Measurements from ENCODE around the gene DHRS1. TPM values are rescaled to one million over a fixed set of nuclear protein-coding genes. Genes with fewer than 3 reads are reported as not detected.
"Not testable (repeated sequence)": the region's sequence is repeated elsewhere in the genome, so short reads cannot be mapped to it uniquely, and the experiment has no call there.

Gene DHRS1
- total and polyA plus RNA-seq, 8 donors = 24.9 to 55.5 (median 42.6) TPM

- no peak for TF ChIP-seq CTCF (IDR thresholded peaks at IDR 0.05)
Measured at GRCh38 chr14:24329736-24330135, 30.2 kb upstream of the DHRS1 start.

GRCh38 chr14:24329073-24329663 is 29.6 kb upstream of the DHRS1 start:
- Histone ChIP-seq H3K36me3 (peaks cover 0 to 4% of the 10 kb centered on the region in 2 donors), H3K9me3 (no peaks in the 10 kb centered on the region), H3K27ac (peak overlapping the region in 1 of 2 donors; percentile 69), H3K27me3 (peaks cover 0 to 10% of the 10 kb centered on the region in 2 donors), H3K4me1 (peaks cover 17 to 76% of the 10 kb centered on the region in 2 donors), H3K4me3 (no peak overlapping the region)
- no peak for TF ChIP-seq CTCF (IDR thresholded peaks at IDR 0.05)
- DNase-seq (peak in 1 of 4 donors; percentile 70), ATAC-seq (no peak)
- intact Hi-C loops (cut with DNase I) = no loop called here

More at GRCh38 chr14:24329736-24330135, 30.2 kb upstream of the DHRS1 start:
- DNase-seq = peak in 2 of 4 donors; percentile 87 to 92
- H3K36me3 ChIP-seq = peaks cover 0 to 4% of the 10 kb centered on the region in 2 donors
- peak overlapping the region in 1 of 2 donors; percentile 69 for H3K27ac ChIP-seq
- no peak overlapping the region for H3K4me3 ChIP-seq
- no peaks in the 10 kb centered on the region for H3K9me3 ChIP-seq
- intact Hi-C loops (cut with DNase I) = loop anchor here (5.0 to 10.0 kb wide), 3 partner anchors 103 to 345 kb away; no protein-coding TSS in a partner anchor
- peaks cover 4 to 16% of the 10 kb centered on the region in 2 donors for H3K27me3 ChIP-seq
- peak; percentile 9 for ATAC-seq
- peaks cover 23 to 81% of the 10 kb centered on the region in 2 donors for H3K4me1 ChIP-seq

- peak in 1 of 4 donors; percentile 85 for DNase-seq
- H3K27me3 ChIP-seq; H3K4me3 ChIP-seq; H3K9me3 ChIP-seq; H3K36me3 ChIP-seq; ATAC-seq; intact Hi-C loops (cut with DNase I): not testable (repeated sequence)
- Histone ChIP-seq H3K27ac (peak overlapping the region in 1 of 2 donors; percentile 73), H3K4me1 (peaks cover 5 to 63% of the 10 kb centered on the region in 2 donors)
- peak; percentile 64 to 72 for TF ChIP-seq CTCF (IDR thresholded peaks at IDR 0.05)
Measured at GRCh38 chr14:24327914-24328313, 28.3 kb upstream of the DHRS1 start.

GRCh38 chr14:24327303-24327702 is 27.7 kb upstream of the DHRS1 start:
- Histone ChIP-seq H3K27ac (peak overlapping the region in 1 of 2 donors; percentile 73), H3K4me3 (no peak overlapping the region), H3K27me3 (no peaks in the 10 kb centered on the region), H3K36me3 (peaks cover 0 to 10% of the 10 kb centered on the region in 2 donors), H3K4me1 (peaks cover 0 to 57% of the 10 kb centered on the region in 2 donors), H3K9me3 (no peaks in the 10 kb centered on the region)
- intact Hi-C loops (cut with DNase I) = no loop called here
- peak; percentile 6 for ATAC-seq
- TF ChIP-seq CTCF (IDR thresholded peaks at IDR 0.05) = no peak
- no peak for DNase-seq

- H3K27ac ChIP-seq = no peak overlapping the region
- no peaks in the 10 kb centered on the region for H3K27me3 ChIP-seq
- TF ChIP-seq CTCF (IDR thresholded peaks at IDR 0.05) = no peak
- DNase-seq = no peak
- intact Hi-C loops (cut with DNase I) = no loop called here
- H3K9me3 ChIP-seq = no peaks in the 10 kb centered on the region
- no peak overlapping the region for H3K4me3 ChIP-seq
- H3K4me1 ChIP-seq = peaks cover 0 to 44% of the 10 kb centered on the region in 2 donors
- peaks cover 0 to 17% of the 10 kb centered on the region in 2 donors for H3K36me3 ChIP-seq
- no peak for ATAC-seq
Measured at GRCh38 chr14:24325963-24326362, 26.4 kb upstream of the DHRS1 start.

Data from left lung (tissue), 10 donors.